ENCODE data around the gene SLC13A2.

Gene SLC13A2

DNA sequence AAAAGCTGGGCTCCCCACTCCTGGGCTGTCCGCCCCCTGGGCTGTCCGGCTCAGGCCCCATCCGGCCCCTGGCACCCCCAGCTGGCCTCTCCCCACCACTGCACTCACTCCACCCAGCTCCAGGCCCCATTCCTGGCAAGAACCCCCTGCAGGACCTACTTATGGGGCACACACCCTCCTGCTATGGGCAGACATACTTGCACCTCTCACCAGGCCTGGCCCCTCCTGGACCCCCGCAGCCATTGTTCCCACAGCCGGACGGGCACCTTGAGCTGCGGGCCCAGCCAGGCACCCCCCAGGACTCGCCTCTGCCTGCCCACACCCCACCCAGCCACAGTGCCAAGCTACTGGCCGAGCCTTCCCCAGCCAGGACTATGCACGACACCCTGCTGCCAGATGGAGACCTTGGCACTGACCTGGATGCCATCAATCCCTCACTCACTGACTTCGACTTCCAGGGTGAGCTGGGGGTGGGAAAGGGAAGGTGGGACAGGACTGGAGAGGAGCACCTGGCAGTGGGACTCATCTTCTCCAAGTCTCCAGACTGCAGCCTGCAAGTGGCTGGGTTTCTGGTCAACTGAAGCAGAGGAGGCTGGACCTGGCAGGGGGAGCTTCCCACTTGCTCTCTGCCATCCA is 61.4 kb downstream of the SLC13A2 start:
- no peak for DNase-seq (ENCODE audit: low read depth)

- DNase-seq (ENCODE audit: low read depth), result no peak
These were observed 63.2 kb downstream of the SLC13A2 start for GRCh38 chr17:28536532-28537218.

- no peak for DNase-seq (ENCODE audit: low read depth)
These were observed 63.8 kb downstream of the SLC13A2 start for GRCh38 chr17:28537219-28537610.

GRCh38 chr17:28538296-28538895 is 65.0 kb downstream of the SLC13A2 start:
- no peak for DNase-seq (ENCODE audit: low read depth)

DNA sequence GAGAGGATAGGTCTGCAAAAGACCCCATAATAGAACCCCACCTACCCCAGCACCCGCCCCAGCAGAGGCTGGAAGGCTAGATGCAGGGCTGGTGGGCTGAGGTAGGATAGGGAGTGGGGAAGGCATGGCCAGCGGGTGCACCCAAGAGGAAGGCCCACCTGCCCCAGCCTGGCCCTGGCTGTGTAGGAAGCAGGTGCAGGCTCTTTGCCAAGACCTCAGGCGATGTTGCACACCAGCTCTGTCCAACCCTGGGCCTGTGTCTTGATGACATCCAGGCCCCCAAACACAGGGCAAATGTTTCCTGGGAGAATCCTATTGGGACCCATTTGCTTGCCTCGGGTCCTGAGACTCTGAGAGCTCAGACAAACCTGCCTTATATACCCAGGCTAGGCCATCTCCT is 66.8 kb downstream of the SLC13A2 start:
- DNase-seq (ENCODE audit: low read depth), result no peak

- DNase-seq (ENCODE audit: low read depth), result no peak
These were observed 68.0 kb downstream of the SLC13A2 start for GRCh38 chr17:28541439-28541838.

DNA sequence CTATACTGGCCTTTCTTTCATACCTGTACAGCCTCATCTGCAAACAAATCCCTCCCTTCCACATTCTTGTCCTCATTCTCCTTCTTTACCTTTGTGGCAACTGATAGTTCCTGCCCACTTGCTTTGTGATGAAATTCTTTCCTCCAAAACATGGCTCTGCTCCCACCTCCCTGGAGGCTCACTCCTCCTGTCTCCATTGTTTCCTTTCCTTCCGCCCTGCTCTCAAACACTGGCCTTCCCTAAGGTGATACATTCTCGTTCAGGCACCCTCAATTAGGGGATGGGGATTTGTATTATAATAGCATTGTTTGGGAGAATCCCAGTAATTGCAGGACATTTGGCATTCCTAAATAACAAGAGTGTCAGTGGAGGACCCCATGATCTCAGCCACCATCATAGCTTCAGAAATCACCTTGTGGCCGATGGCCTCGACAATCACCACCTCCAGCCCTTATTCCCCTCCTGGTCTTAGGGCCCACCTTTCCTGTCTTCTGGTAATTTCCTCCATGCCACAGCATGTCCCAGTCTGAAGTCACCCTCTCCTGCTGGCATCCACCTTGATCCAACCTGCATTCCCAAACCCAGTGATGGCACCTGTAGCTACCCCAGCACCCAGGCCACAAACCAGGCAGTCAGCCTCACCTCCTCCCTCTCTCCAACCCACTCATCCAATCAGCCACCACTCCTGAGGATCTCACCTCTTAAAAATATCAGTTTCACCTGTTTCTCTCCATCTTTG is 71.1 kb downstream of the SLC13A2 start:
- DNase-seq (ENCODE audit: low read depth), result no peak

DNA sequence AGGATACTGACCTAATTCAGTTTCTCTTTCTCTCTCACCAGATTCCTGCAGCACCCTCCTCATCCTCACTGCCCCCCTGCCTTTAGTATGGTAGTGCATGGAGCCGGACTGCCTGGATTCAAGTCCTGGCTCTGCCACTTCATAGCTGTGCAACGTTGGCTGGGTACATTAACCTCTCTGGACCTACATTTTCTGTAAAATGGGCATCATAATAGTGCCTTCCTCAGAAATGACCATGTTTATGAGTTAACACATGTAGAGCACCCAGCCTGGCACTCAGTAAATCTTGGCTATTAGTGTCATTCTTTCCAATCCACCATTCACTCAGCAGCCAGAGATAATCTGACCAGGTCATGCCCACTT is 71.7 kb downstream of the SLC13A2 start:
- DNase-seq (ENCODE audit: low read depth), result no peak

DNA sequence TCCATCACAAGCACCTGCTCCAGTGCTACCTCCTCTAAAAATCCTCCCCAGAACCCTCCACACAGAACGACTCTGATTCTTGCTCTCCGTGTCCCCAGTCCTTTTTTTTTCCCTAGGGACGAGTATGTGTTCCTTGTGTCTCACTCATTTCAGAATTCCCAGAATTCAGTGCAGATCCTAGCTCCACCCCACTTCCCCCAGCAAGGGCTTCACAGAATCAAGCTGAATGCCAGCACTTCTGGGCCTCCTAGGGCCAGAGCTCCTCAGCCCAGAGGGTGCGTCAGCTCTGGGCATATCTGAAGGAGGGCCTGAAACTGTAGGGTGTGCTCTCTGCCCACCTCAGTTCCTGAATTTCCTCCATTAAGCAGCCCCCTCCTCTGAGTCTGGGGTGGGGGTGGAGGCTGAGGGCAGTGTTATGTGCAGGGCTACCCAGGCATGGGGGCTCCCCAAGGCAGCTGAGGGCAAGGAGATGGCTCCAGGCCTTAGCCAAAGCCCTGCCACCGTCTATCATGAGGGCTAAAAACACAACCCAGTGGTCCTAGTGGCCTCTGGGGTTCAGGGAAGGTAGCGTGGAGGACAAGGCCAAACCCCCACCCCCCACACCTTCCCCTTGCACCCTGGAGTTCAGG is 72.5 kb downstream of the SLC13A2 start:
- no peak for DNase-seq (ENCODE audit: low read depth)

- DNase-seq (ENCODE audit: low read depth), result no peak
These were observed 73.7 kb downstream of the SLC13A2 start for GRCh38 chr17:28547096-28547622.

Measured in iris pigment epithelial cell (primary cell).